Mesothelial cell of epicardium (in vitro differentiated cells): ENCODE measurements around the gene CDC42. TPM values are rescaled to one million over a fixed set of nuclear protein-coding genes. Genes with fewer than 3 reads are reported as not detected.
"Not testable (repeated sequence)": the region's sequence is repeated elsewhere in the genome, so short reads cannot be mapped to it uniquely, and the experiment has no call there.

Experiments used
- DNase-seq, 2 experiments: peaks; one replicate each; pipeline ENCODE4 v3.0.0; 2021; ENCODE audit warnings: low spot score in 2 of 2; ENCODE audit not compliant: unreplicated experiment in 2 of 2
- H3K27ac Mint-ChIP-seq: 2 replicates; pipeline ENCODE4 v1.8.0; 2021; ENCODE audit warnings: mixed read lengths
- H3K27me3 Mint-ChIP-seq: 2 replicates; pipeline ENCODE4 v1.8.0; 2021; ENCODE audit warnings: low read depth, mixed read lengths
- H3K36me3 Mint-ChIP-seq: 2 replicates; pipeline ENCODE4 v1.8.0; 2021; ENCODE audit warnings: mixed read lengths
- H3K4me1 Mint-ChIP-seq: 2 replicates; pipeline ENCODE4 v1.8.0; 2021; ENCODE audit warnings: mixed read lengths
- H3K4me3 Mint-ChIP-seq: 2 replicates; pipeline ENCODE4 v1.8.0; 2021; ENCODE audit warnings: mild to moderate bottlenecking, moderate library complexity, mixed read lengths
- H3K9me3 Mint-ChIP-seq: 2 replicates; pipeline ENCODE4 v1.8.0; 2021; ENCODE audit warnings: mixed read lengths
- CTCF ChIP-seq: fragments of 200-600 bp; sonication (generic); IDR thresholded peaks from one replicate; pipeline ENCODE4 v1.5.0; 2021; ENCODE audit warnings: antibody characterized with exemption; ENCODE audit not compliant: unreplicated experiment
- total RNA-seq: library from RNA; stranded (reverse); gene quantifications from 3 replicates; pipeline ENCODE4 v1.2.1, GENCODE V29; 2021

Gene CDC42
- total RNA-seq, result 239 to 246 TPM (median 244 TPM) in 3 replicates

- peak within 1 kb of the TSS; percentile 88 for H3K4me3 Mint-ChIP-seq
- no peaks in the 10 kb centered on the region for H3K36me3 Mint-ChIP-seq
- H3K9me3 Mint-ChIP-seq, result no peaks in the 10 kb centered on the region
- peak within 1 kb of the TSS; percentile 98 for H3K27ac Mint-ChIP-seq
- H3K27me3 Mint-ChIP-seq, result no peaks in the 10 kb centered on the region
- DNase-seq, result peak; percentile 89 to 93
- peaks cover 28% of the 10 kb centered on the region for H3K4me1 Mint-ChIP-seq
- TF ChIP-seq CTCF, result no peak
These were observed at the start of gene CDC42 for GRCh38 chr1:22052115-22053016. Gene CDC42, plus strand, starts transcription at chr1:22052709. Its CDS starts 25,770 bp downstream, at chr1:22078479.

GRCh38 chr1:22002875-22003274, 49.6 kb upstream of the CDC42 start:
- not testable (repeated sequence) for H3K4me3 Mint-ChIP-seq, H3K4me1 Mint-ChIP-seq, H3K9me3 Mint-ChIP-seq, H3K27ac Mint-ChIP-seq, H3K36me3 Mint-ChIP-seq, DNase-seq, H3K27me3 Mint-ChIP-seq

GRCh38 chr1:22003959-22004358, 48.5 kb upstream of the CDC42 start:
- not testable (repeated sequence) for H3K9me3 Mint-ChIP-seq, H3K27me3 Mint-ChIP-seq, H3K4me1 Mint-ChIP-seq, DNase-seq, H3K27ac Mint-ChIP-seq, H3K4me3 Mint-ChIP-seq, H3K36me3 Mint-ChIP-seq

- H3K4me3 Mint-ChIP-seq, H3K27me3 Mint-ChIP-seq, H3K4me1 Mint-ChIP-seq, H3K27ac Mint-ChIP-seq, H3K9me3 Mint-ChIP-seq, H3K36me3 Mint-ChIP-seq, DNase-seq: not testable (repeated sequence)
These were observed 47.0 kb upstream of the CDC42 start for GRCh38 chr1:22005261-22006149.

GRCh38 chr1:22006736-22007135, 45.8 kb upstream of the CDC42 start:
- not testable (repeated sequence) for H3K4me1 Mint-ChIP-seq

GRCh38 chr1:22007262-22007661, 45.2 kb upstream of the CDC42 start:
- H3K27ac Mint-ChIP-seq, H3K9me3 Mint-ChIP-seq, DNase-seq, H3K4me1 Mint-ChIP-seq, H3K36me3 Mint-ChIP-seq, H3K27me3 Mint-ChIP-seq, H3K4me3 Mint-ChIP-seq: not testable (repeated sequence)

More at GRCh38 chr1:22006736-22007135, 45.8 kb upstream of the CDC42 start:
- H3K4me3 Mint-ChIP-seq, H3K27me3 Mint-ChIP-seq, H3K9me3 Mint-ChIP-seq, H3K27ac Mint-ChIP-seq, DNase-seq, H3K36me3 Mint-ChIP-seq: not testable (repeated sequence)

GRCh38 chr1:22009566-22009965, 42.9 kb upstream of the CDC42 start:
- not testable (repeated sequence) for H3K27me3 Mint-ChIP-seq, DNase-seq, H3K27ac Mint-ChIP-seq, H3K4me3 Mint-ChIP-seq, H3K36me3 Mint-ChIP-seq, H3K9me3 Mint-ChIP-seq, H3K4me1 Mint-ChIP-seq

GRCh38 chr1:22012752-22013151, 39.8 kb upstream of the CDC42 start:
- H3K4me1 Mint-ChIP-seq, H3K27ac Mint-ChIP-seq, H3K9me3 Mint-ChIP-seq: not testable (repeated sequence)

GRCh38 chr1:22014575-22015206, 37.8 kb upstream of the CDC42 start:
- not testable (repeated sequence) for H3K27ac Mint-ChIP-seq, H3K9me3 Mint-ChIP-seq, H3K27me3 Mint-ChIP-seq, H3K4me3 Mint-ChIP-seq, DNase-seq, H3K4me1 Mint-ChIP-seq, H3K36me3 Mint-ChIP-seq

More at GRCh38 chr1:22012752-22013151, 39.8 kb upstream of the CDC42 start:
- DNase-seq, H3K4me3 Mint-ChIP-seq, H3K36me3 Mint-ChIP-seq, H3K27me3 Mint-ChIP-seq: not testable (repeated sequence)
